GM23338 (cell line): ENCODE results near the gene FMOD. TPM values are rescaled to one million over a fixed set of nuclear protein-coding genes. Genes with fewer than 3 reads are reported as not detected.
"Not testable (repeated sequence)": the region's sequence is repeated elsewhere in the genome, so short reads cannot be mapped to it uniquely, and the experiment has no call there.

Experiments
- ATAC-seq: fragments of 200-7000 bp; cut with Tn5 transposase; 3 replicates; pipeline ENCODE4 v1.9.1; 2020
- DNase-seq: peaks from one replicate; pipeline ENCODE4 v3.0.0-alpha.2; 2015; ENCODE audit warnings: low spot score
- H2AFZ ChIP-seq: fragments of 200-600 bp; sonication (generic); 2 replicates; pipeline ENCODE4 v1.8.0; 2016; ENCODE audit warnings: antibody characterized with exemption, mild to moderate bottlenecking, moderate library complexity
- H3F3A ChIP-seq: fragments of 200-600 bp; sonication (generic); replicated peaks from 2 replicates; pipeline ENCODE4 v1.8.0; 2017; ENCODE audit warnings: antibody characterized with exemption, mixed run types, low read depth
- H3K27ac ChIP-seq: fragments of 200-600 bp; sonication (generic); 2 replicates; pipeline ENCODE4 v1.6.1; 2016; ENCODE audit warnings: low read depth
- H3K27me3 ChIP-seq: fragments of 200-600 bp; sonication (generic); 2 replicates; pipeline ENCODE4 v1.8.0; 2016; ENCODE audit warnings: mild to moderate bottlenecking, mixed run types, moderate library complexity; ENCODE audit not compliant: insufficient read depth
- H3K36me3 ChIP-seq: fragments of 200-600 bp; sonication (generic); 2 replicates; pipeline ENCODE4 v1.8.0; 2016; ENCODE audit warnings: mild to moderate bottlenecking; ENCODE audit not compliant: insufficient read depth
- H3K4me1 ChIP-seq: fragments of 200-600 bp; sonication (generic); 2 replicates; pipeline ENCODE4 v1.8.0; 2016; ENCODE audit warnings: mild to moderate bottlenecking, moderate library complexity; ENCODE audit not compliant: insufficient read depth
- H3K4me2 ChIP-seq: fragments of 200-600 bp; sonication (generic); 2 replicates; pipeline ENCODE4 v1.7.1; 2017; ENCODE audit warnings: mixed run types
- H3K4me3 ChIP-seq: fragments of 200-600 bp; sonication (generic); 2 replicates; pipeline ENCODE4 v1.6.1; 2016; ENCODE audit warnings: mixed run types
- H3K79me2 ChIP-seq: fragments of 200-600 bp; sonication (generic); replicated peaks from 2 replicates; pipeline ENCODE4 v1.8.0; 2017; ENCODE audit warnings: mild to moderate bottlenecking; ENCODE audit not compliant: insufficient read depth
- H3K9me2 ChIP-seq: fragments of 200-600 bp; sonication (generic); 2 replicates; pipeline ENCODE4 v1.8.0; 2017; ENCODE audit not compliant: insufficient read depth
- H4K20me1 ChIP-seq: fragments of 200-600 bp; sonication (generic); replicated peaks from 2 replicates; pipeline ENCODE4 v1.8.0; 2017; ENCODE audit warnings: mild to moderate bottlenecking; ENCODE audit not compliant: insufficient read depth
- H3K27ac Mint-ChIP-seq: 2 replicates; pipeline ENCODE4 v1.8.0; 2020; ENCODE audit warnings: inconsistent platforms, mild to moderate bottlenecking, moderate library complexity, mixed read lengths
- H3K27me3 Mint-ChIP-seq: 3 replicates; pipeline ENCODE4 v1.8.0; 2022; ENCODE audit warnings: low read depth, mild to moderate bottlenecking, moderate library complexity, mixed read lengths, inconsistent platforms; ENCODE audit not compliant: insufficient read depth, poor library complexity
- H3K36me3 Mint-ChIP-seq: 3 replicates; pipeline ENCODE4 v1.8.0; 2021; ENCODE audit warnings: low read depth, mild to moderate bottlenecking, inconsistent platforms, moderate library complexity, mixed read lengths
- H3K4me1 Mint-ChIP-seq: 3 replicates; pipeline ENCODE4 v1.8.0; 2020; ENCODE audit warnings: mild to moderate bottlenecking, inconsistent platforms, mixed read lengths
- H3K4me3 Mint-ChIP-seq: 3 replicates; pipeline ENCODE4 v1.8.0; 2021; ENCODE audit warnings: moderate library complexity, mild to moderate bottlenecking, inconsistent platforms, mixed read lengths
- H3K9me3 Mint-ChIP-seq: 3 replicates; pipeline ENCODE4 v1.8.0; 2020; ENCODE audit warnings: moderate library complexity, mild to moderate bottlenecking, inconsistent platforms, mixed read lengths
- CREB1 ChIP-seq: fragments of 250-450 bp; sonication (Bioruptor Pico); IDR thresholded peaks from 2 replicates; pipeline ENCODE4 v1.5.0; 2020; ENCODE audit warnings: low read depth, mild to moderate bottlenecking, moderate library complexity
- CTCF ChIP-seq, 2 experiments: fragments of 200-600 bp in 1 of 2; sonication (generic) in 1 of 2; conservative IDR thresholded peaks; 2 replicates each; pipeline versions ENCODE4 v1.5.1 to v1.6.1; 2016 to 2017; ENCODE audit warnings: antibody characterized with exemption in 2 of 2, low read depth in 2 of 2, mild to moderate bottlenecking in 2 of 2, moderate library complexity in 1 of 2
- JUNB ChIP-seq: IDR thresholded peaks from one replicate; pipeline ENCODE4 v1.6.1; 2016; ENCODE audit warnings: antibody characterized with exemption; ENCODE audit not compliant: unreplicated experiment
- REST ChIP-seq: IDR thresholded peaks from one replicate; pipeline ENCODE4 v1.6.1; 2018; ENCODE audit warnings: antibody characterized with exemption; ENCODE audit not compliant: unreplicated experiment
- polyA plus RNA-seq: library from polyadenylated mRNA; unstranded; fragments of >200 nt; fragmentation: Nextera tagmentation; extraction: Ambion mirVana; gene quantifications from 2 replicates; pipeline ENCODE4 v1.2.1, GENCODE V29; 2016
- total RNA-seq: library from RNA; depleted of rRNA; stranded (reverse); fragments of >200 nt; shearing (Covaris generic); gene quantifications from 2 replicates; pipeline ENCODE4 v1.2.3, GENCODE V29; 2014

Gene FMOD
- total and polyA plus RNA-seq, 2 experiments from 2014 or later: 0.27 to 1.3 TPM

GRCh38 chr1:203316626-203317093 is 34.3 kb downstream of the FMOD start:
- Mint-ChIP-seq H3K4me1 (peaks cover 21% of the 10 kb centered on the region), H3K36me3 (no peaks in the 10 kb centered on the region), H3K4me3 (no peak overlapping the region), H3K27me3 (peaks cover 32% of the 10 kb centered on the region), H3K9me3 (no peaks in the 10 kb centered on the region), H3K27ac (no peak overlapping the region)
- DNase-seq (no peak), ATAC-seq (no peak)
- no peaks in the 10 kb centered on the region for H4K20me1 ChIP-seq
- peaks cover 9% of the 10 kb centered on the region for H3K4me1 ChIP-seq
- no peaks in the 10 kb centered on the region for H3K79me2 ChIP-seq
- H3K4me3 ChIP-seq: no peak overlapping the region
- TF ChIP-seq CTCF (conservative IDR thresholded peaks at IDR 0.05; ENCODE audit: low read depth in 2 of 2) (no peak), CREB1 (CRISPR knock-in tag) (no peak), JUNB (no peak), REST (no peak)
- no peak overlapping the region for H3K4me2 ChIP-seq
- H3K9me2 ChIP-seq: no peaks in the 10 kb centered on the region
- no peak overlapping the region for H2AFZ ChIP-seq
- H3K36me3 ChIP-seq: no peaks in the 10 kb centered on the region
- H3F3A ChIP-seq: no peaks in the 10 kb centered on the region
- no peak overlapping the region for H3K27ac ChIP-seq
- H3K27me3 ChIP-seq: peaks cover 76% of the 10 kb centered on the region

- H3K9me2 ChIP-seq, ATAC-seq, H3K4me3 ChIP-seq, H3K27ac Mint-ChIP-seq, H3K4me2 ChIP-seq, H2AFZ ChIP-seq, H3K9me3 Mint-ChIP-seq, H3F3A ChIP-seq, H3K36me3 ChIP-seq, H3K4me3 Mint-ChIP-seq, DNase-seq, H3K4me1 ChIP-seq, H3K36me3 Mint-ChIP-seq, H3K79me2 ChIP-seq, H3K27ac ChIP-seq: not testable (repeated sequence)
- Mint-ChIP-seq H3K27me3 (peaks cover 52% of the 10 kb centered on the region), H3K4me1 (peaks cover 18% of the 10 kb centered on the region)
- Histone ChIP-seq H3K27me3 (peaks cover 86% of the 10 kb centered on the region), H4K20me1 (peaks cover 17% of the 10 kb centered on the region)
Measured at GRCh38 chr1:203314025-203314759, 36.7 kb downstream of the FMOD start.
